Kasumi-1 (cell line): ENCODE measurements around the gene TAS2R43.
"Not testable (repeated sequence)": the region's sequence is repeated elsewhere in the genome, so short reads cannot be mapped to it uniquely, and the experiment has no call there.

Experiments used
- DNase-seq, 2 experiments: peaks; one replicate each; lab custom pipeline; 2025; lab: John Stamatoyannopoulos, UW

The TAS2R43 gene

GRCh38 chr12:11092128-11092527 is at the start of gene TAS2R43:
TAS2R43 (minus strand) TSS chr12:11092313; CDS start chr12:11092229, 84 bp downstream.
- DNase-seq = no peak

GRCh38 chr12:11136075-11136474 is 44.0 kb upstream of the TAS2R43 start:
- no peak for DNase-seq

- no peak for DNase-seq
Observed at GRCh38 chr12:11134305-11134704, 42.2 kb upstream of the TAS2R43 start, which contains the start of gene TAS2R30. TAS2R30 (minus strand) TSS chr12:11134644; CDS start chr12:11134244, 400 bp downstream.

GRCh38 chr12:11133816-11134215 is 41.7 kb upstream of the TAS2R43 start:
- no peak for DNase-seq

GRCh38 chr12:11133162-11133561 is 41.0 kb upstream of the TAS2R43 start:
- no peak for DNase-seq

- DNase-seq = no peak
Observed at GRCh38 chr12:11130999-11131398, 38.9 kb upstream of the TAS2R43 start.

GRCh38 chr12:11130382-11130781 is 38.3 kb upstream of the TAS2R43 start:
- DNase-seq = no peak

GRCh38 chr12:11114130-11114529 is 22.0 kb upstream of the TAS2R43 start:
- DNase-seq = not testable (repeated sequence)

GRCh38 chr12:11111213-11111612 is 19.1 kb upstream of the TAS2R43 start:
- DNase-seq = not testable (repeated sequence)

- no peak for DNase-seq
Observed at GRCh38 chr12:11108862-11109261, 16.7 kb upstream of the TAS2R43 start.

- no peak for DNase-seq
Observed at GRCh38 chr12:11107719-11108118, 15.6 kb upstream of the TAS2R43 start.

- DNase-seq = no peak
Observed at GRCh38 chr12:11106288-11106687, 14.2 kb upstream of the TAS2R43 start.

GRCh38 chr12:11105546-11105945 is 13.4 kb upstream of the TAS2R43 start:
- no peak for DNase-seq

GRCh38 chr12:11094910-11095309 is 2.8 kb upstream of the TAS2R43 start:
- not testable (repeated sequence) for DNase-seq

GRCh38 chr12:11089246-11089645 is 2.9 kb downstream of the TAS2R43 start:
- DNase-seq = no peak

- no peak for DNase-seq
Observed at GRCh38 chr12:11085419-11085818, 6.7 kb downstream of the TAS2R43 start.

- no peak for DNase-seq
Observed at GRCh38 chr12:11081987-11082386, 10.1 kb downstream of the TAS2R43 start.

- no peak for DNase-seq
Observed at GRCh38 chr12:11078246-11078645, 13.9 kb downstream of the TAS2R43 start.

GRCh38 chr12:11075642-11076041 is 16.5 kb downstream of the TAS2R43 start:
- DNase-seq = no peak

GRCh38 chr12:11071414-11071813 is 20.7 kb downstream of the TAS2R43 start:
- no peak for DNase-seq

- DNase-seq = no peak
Observed at GRCh38 chr12:11070999-11071398, 21.1 kb downstream of the TAS2R43 start.

- DNase-seq = no peak
Observed at GRCh38 chr12:11069854-11070365, 22.2 kb downstream of the TAS2R43 start.

- DNase-seq = no peak
Observed at GRCh38 chr12:11067514-11067913, 24.6 kb downstream of the TAS2R43 start.

- DNase-seq = not testable (repeated sequence)
Observed at GRCh38 chr12:11062194-11062593, 29.9 kb downstream of the TAS2R43 start, which contains the start of gene TAS2R46. TAS2R46 (minus strand) TSS chr12:11062294; CDS start chr12:11062294, 0 bp downstream.
